ENCODE results near the gene ADCY6.

Gene ADCY6

GRCh38 chr12:48827026-48827425 is 38.1 kb upstream of the ADCY6 start:
- TF ChIP-seq CTCF (IDR thresholded peaks at IDR 0.05), result no peak

GRCh38 chr12:48826209-48826855 is 37.4 kb upstream of the ADCY6 start:
- TF ChIP-seq CTCF (IDR thresholded peaks at IDR 0.05), result no peak

DNA sequence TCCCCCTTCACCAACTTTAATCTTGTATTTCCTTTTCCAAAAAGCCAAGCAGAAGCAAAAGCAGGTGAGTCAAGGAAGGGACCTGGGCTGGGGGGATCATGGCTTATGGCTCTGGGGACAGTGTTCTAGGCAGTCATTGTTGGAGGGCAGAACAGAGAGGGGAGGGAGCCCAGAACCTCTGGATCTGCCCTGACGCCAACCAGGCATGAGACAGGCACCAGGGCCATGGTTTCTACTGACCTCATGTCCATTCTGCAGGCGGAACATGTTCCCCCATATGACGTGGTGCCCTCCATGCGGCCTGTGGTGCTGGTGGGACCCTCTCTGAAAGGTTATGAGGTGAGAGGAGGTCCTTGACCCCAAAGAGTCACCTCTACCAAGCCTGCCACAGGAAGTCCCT is 36.0 kb upstream of the ADCY6 start:
- TF ChIP-seq CTCF (IDR thresholded peaks at IDR 0.05), result no peak

- TF ChIP-seq CTCF (IDR thresholded peaks at IDR 0.05), result no peak
Observed at GRCh38 chr12:48824112-48824511, 35.2 kb upstream of the ADCY6 start.

GRCh38 chr12:48823281-48823680 is 34.4 kb upstream of the ADCY6 start:
- no peak for TF ChIP-seq CTCF (IDR thresholded peaks at IDR 0.05)

GRCh38 chr12:48822711-48823110 is 33.8 kb upstream of the ADCY6 start:
- no peak for TF ChIP-seq CTCF (IDR thresholded peaks at IDR 0.05)

GRCh38 chr12:48822139-48822538 is 33.2 kb upstream of the ADCY6 start:
- no peak for TF ChIP-seq CTCF (IDR thresholded peaks at IDR 0.05)

Data from LNCAP (cell line).